ENCODE results near the gene ZKSCAN2. TPM values are rescaled to one million over a fixed set of nuclear protein-coding genes. Genes with fewer than 3 reads are reported as not detected.

ZKSCAN2 gene
- total and polyA plus RNA-seq, 12 donors = 1.2 to 8.8 (median 5.0) TPM

- no peaks in the 10 kb centered on the region for H3K9me3 ChIP-seq (replicated peaks in 1 of 3)
- no peaks in the 10 kb centered on the region for H3K36me3 ChIP-seq (replicated peaks in 1 of 2)
- H3K27ac ChIP-seq = no peak overlapping the region
- H3K4me1 ChIP-seq (replicated peaks in 1 of 2) = no peaks in the 10 kb centered on the region
- intact Hi-C loops (cut with DNase I) = no loop called here
- H3K27me3 ChIP-seq = no peaks in the 10 kb centered on the region
- DNase-seq = no peak
- WGBS, 4 donors = 64 to 91% (median 84%) methylated on average over 2 of the region's 2 CpGs
- no peak overlapping the region for H3K4me3 ChIP-seq
- TF ChIP-seq CTCF (IDR thresholded peaks at IDR 0.05) (no peak), POLR2A (IDR thresholded peaks at IDR 0.05) (no peak)
These were observed 45.0 kb downstream of the ZKSCAN2 start for GRCh38 chr16:25212636-25213035.

GRCh38 chr16:25210758-25211157 is 46.9 kb downstream of the ZKSCAN2 start:
- no peaks in the 10 kb centered on the region for H3K36me3 ChIP-seq (replicated peaks in 1 of 2)
- 36 to 44% (median 42%) methylated on average over 4 of the region's 4 CpGs for WGBS, 4 donors
- H3K4me3 ChIP-seq = no peak overlapping the region
- no peaks in the 10 kb centered on the region for H3K4me1 ChIP-seq (replicated peaks in 1 of 2)
- no peak overlapping the region for H3K27ac ChIP-seq
- TF ChIP-seq POLR2A (IDR thresholded peaks at IDR 0.05) (no peak), CTCF (IDR thresholded peaks at IDR 0.05) (no peak)
- H3K27me3 ChIP-seq = no peaks in the 10 kb centered on the region
- intact Hi-C loops (cut with DNase I) = no loop called here
- no peak for DNase-seq
- H3K9me3 ChIP-seq (replicated peaks in 1 of 3) = no peaks in the 10 kb centered on the region

- TF ChIP-seq CTCF (IDR thresholded peaks at IDR 0.05) = no peak
- TF ChIP-seq POLR2A (IDR thresholded peaks at IDR 0.05) = no peak
- intact Hi-C loops (cut with DNase I) = no loop called here
- WGBS, 4 donors = 86 to 92% (median 90%) methylated on average over 7 of the region's 7 CpGs
These were observed 58.2 kb downstream of the ZKSCAN2 start for GRCh38 chr16:25199457-25199856.

GRCh38 chr16:25198021-25198420 is 59.6 kb downstream of the ZKSCAN2 start:
- 49 to 68% (median 62%) methylated on average over 4 of the region's 4 CpGs for WGBS, 4 donors
- no peak overlapping the region for H3K4me3 ChIP-seq
- H3K27ac ChIP-seq = no peak overlapping the region
- intact Hi-C loops (cut with DNase I) = no loop called here
- no peak for DNase-seq
- TF ChIP-seq POLR2A (IDR thresholded peaks at IDR 0.05) = no peak
- TF ChIP-seq CTCF (IDR thresholded peaks at IDR 0.05) = no peak
- no peaks in the 10 kb centered on the region for H3K36me3 ChIP-seq (replicated peaks in 1 of 2)
- H3K9me3 ChIP-seq (replicated peaks in 1 of 3) = no peaks in the 10 kb centered on the region
- no peaks in the 10 kb centered on the region for H3K27me3 ChIP-seq
- H3K4me1 ChIP-seq (replicated peaks in 1 of 2) = no peaks in the 10 kb centered on the region

More at GRCh38 chr16:25199457-25199856, 58.2 kb downstream of the ZKSCAN2 start:
- Histone ChIP-seq H3K36me3 (replicated peaks in 1 of 2) (no peaks in the 10 kb centered on the region), H3K27ac (no peak overlapping the region), H3K4me3 (no peak overlapping the region), H3K27me3 (no peaks in the 10 kb centered on the region), H3K4me1 (replicated peaks in 1 of 2) (no peaks in the 10 kb centered on the region), H3K9me3 (replicated peaks in 1 of 3) (no peaks in the 10 kb centered on the region)
- no peak for DNase-seq

Data from adrenal gland (tissue), 12 donors.